Hippocampal formation (tissue), 2 donors: ENCODE results near the gene CCL23.
"Not testable (repeated sequence)": the region's sequence is repeated elsewhere in the genome, so short reads cannot be mapped to it uniquely, and the experiment has no call there.

Experiments used
- DNase-seq, 2 donors: peaks; one replicate each; lab custom pipeline; 2025; lab: John Stamatoyannopoulos, UW

CCL23 gene

GRCh38 chr17:36004594-36005108 lies 13.1 kb downstream of the CCL23 start:
- no peak for DNase-seq

GRCh38 chr17:36002631-36003030 lies 15.1 kb downstream of the CCL23 start:
- no peak for DNase-seq

- no peak for DNase-seq
These were observed 15.7 kb downstream of the CCL23 start for GRCh38 chr17:36001862-36002603.

- DNase-seq: no peak
These were observed 16.5 kb downstream of the CCL23 start, which contains the start of gene CCL15 for GRCh38 chr17:36001110-36001771. Gene CCL15, minus strand, starts transcription at chr17:36001553. Its CDS starts 61 bp downstream, at chr17:36001492.

GRCh38 chr17:36000732-36001109 lies 17.1 kb downstream of the CCL23 start:
- no peak for DNase-seq

- no peak for DNase-seq
These were observed 19.0 kb downstream of the CCL23 start for GRCh38 chr17:35998756-35999155.

GRCh38 chr17:35998018-35998545 lies 19.7 kb downstream of the CCL23 start:
- DNase-seq: no peak

GRCh38 chr17:35995346-35995745 lies 22.4 kb downstream of the CCL23 start:
- not testable (repeated sequence) for DNase-seq

- DNase-seq: no peak
These were observed 26.7 kb downstream of the CCL23 start for GRCh38 chr17:35991075-35991474.

GRCh38 chr17:35988164-35988563 lies 29.6 kb downstream of the CCL23 start:
- no peak for DNase-seq

- DNase-seq: no peak
These were observed 31.1 kb downstream of the CCL23 start, which contains the start of gene CCL14 for GRCh38 chr17:35986643-35987042. Gene CCL14, minus strand, starts transcription at chr17:35986729. Its CDS starts 80 bp downstream, at chr17:35986649.

- no peak for DNase-seq
These were observed 33.6 kb downstream of the CCL23 start for GRCh38 chr17:35984140-35984539.

- no peak for DNase-seq
These were observed 35.2 kb downstream of the CCL23 start for GRCh38 chr17:35982409-35983191.

- no peak for DNase-seq
These were observed 35.9 kb downstream of the CCL23 start for GRCh38 chr17:35981908-35982330.

- no peak for DNase-seq
These were observed 36.5 kb downstream of the CCL23 start, which contains the start of gene CCL16 for GRCh38 chr17:35981246-35981645. Gene CCL16, minus strand, starts transcription at chr17:35981497. Its CDS starts 77 bp downstream, at chr17:35981420.

- no peak for DNase-seq
These were observed 39.4 kb downstream of the CCL23 start for GRCh38 chr17:35978346-35978745.

GRCh38 chr17:35977509-35977908 lies 40.3 kb downstream of the CCL23 start:
- DNase-seq: no peak

- DNase-seq: no peak
These were observed 44.2 kb downstream of the CCL23 start for GRCh38 chr17:35973333-35974260.

GRCh38 chr17:35972945-35973332 lies 44.8 kb downstream of the CCL23 start:
- DNase-seq: no peak

GRCh38 chr17:35972535-35972934 lies 45.2 kb downstream of the CCL23 start:
- DNase-seq: no peak

- no peak for DNase-seq
These were observed 45.7 kb downstream of the CCL23 start for GRCh38 chr17:35972066-35972465.
